Glomerular visceral epithelial cell (primary cell): ENCODE measurements around the gene CISTR.
A peak's percentile ranks its signal among the peaks of the same experiment; 100 is the strongest.
"Not testable (repeated sequence)": the region's sequence is repeated elsewhere in the genome, so short reads cannot be mapped to it uniquely, and the experiment has no call there.

Experiments used
- DNase-seq: peaks from one replicate; pipeline ENCODE4 v3.0.0-alpha.2; 2016; ENCODE audit errors: extremely low spot score

The CISTR gene

GRCh38 chr12:53762793-53763192 is 11.0 kb upstream of the CISTR start:
- DNase-seq: not testable (repeated sequence)

GRCh38 chr12:53761306-53761705 is 9.5 kb upstream of the CISTR start:
- DNase-seq: no peak

- no peak for DNase-seq
Observed at GRCh38 chr12:53759261-53759660, 7.5 kb upstream of the CISTR start.

GRCh38 chr12:53758730-53759103 is 6.9 kb upstream of the CISTR start:
- no peak for DNase-seq

- no peak for DNase-seq
Observed at GRCh38 chr12:53758081-53758729, 6.4 kb upstream of the CISTR start.

- DNase-seq: peak; percentile 57
Observed at GRCh38 chr12:53757101-53757770, 5.5 kb upstream of the CISTR start.

GRCh38 chr12:53756300-53757100 is 4.7 kb upstream of the CISTR start:
- DNase-seq: no peak

GRCh38 chr12:53755893-53756292 is 4.1 kb upstream of the CISTR start:
- DNase-seq: no peak

- no peak for DNase-seq
Observed at GRCh38 chr12:53755451-53755891, 3.7 kb upstream of the CISTR start.

- DNase-seq: peak; percentile 22
Observed at GRCh38 chr12:53754633-53755264, 3.0 kb upstream of the CISTR start.

- DNase-seq: no peak
Observed at GRCh38 chr12:53754188-53754585, 2.4 kb upstream of the CISTR start.

GRCh38 chr12:53752621-53753020 is 842 bp upstream of the CISTR start:
- no peak for DNase-seq

GRCh38 chr12:53752192-53752601 is 418 bp upstream of the CISTR start:
- no peak for DNase-seq

- DNase-seq: peak; percentile 35
Observed at GRCh38 chr12:53750812-53751335, 905 bp downstream of the CISTR start.

GRCh38 chr12:53749986-53750811 is 1.6 kb downstream of the CISTR start:
- no peak for DNase-seq

GRCh38 chr12:53748072-53748840 is 3.5 kb downstream of the CISTR start:
- DNase-seq: no peak

GRCh38 chr12:53747095-53747494 is 4.7 kb downstream of the CISTR start:
- no peak for DNase-seq

- DNase-seq: peak; percentile 90
Observed at GRCh38 chr12:53746592-53747092, 5.1 kb downstream of the CISTR start.

- DNase-seq: no peak
Observed at GRCh38 chr12:53744751-53745150, 7.0 kb downstream of the CISTR start.

GRCh38 chr12:53744130-53744441 is 7.7 kb downstream of the CISTR start:
- DNase-seq: no peak
